GM12878 (cell line): ENCODE measurements around the gene HDAC9.

Experiments used
- BCLAF1 ChIP-seq: fragments of 450-650 bp; IDR thresholded peaks from 2 replicates; pipeline ENCODE4 v1.6.1; 2017; ENCODE audit warnings: antibody characterized with exemption, mild to moderate bottlenecking, moderate library complexity
- CTCF ChIP-seq, 3 experiments: IDR thresholded peaks in 2 of 3; conservative IDR thresholded peaks in 1 of 3; 2 replicates each; pipeline ENCODE4 v1.5.1; 2011; ENCODE audit warnings: low read depth in 3 of 3, low read length in 3 of 3, mild to moderate bottlenecking in 3 of 3, control low read depth in 2 of 3, moderate library complexity in 2 of 3, inconsistent platforms in 1 of 3, mixed read lengths in 1 of 3; ENCODE audit not compliant: control insufficient read depth in 2 of 3, insufficient read depth in 1 of 3; ENCODE audit errors: extremely low read depth in 1 of 3
- EZH2 ChIP-seq: IDR thresholded peaks from 2 replicates; pipeline ENCODE4 v1.6.1; 2012; ENCODE audit warnings: low read depth, mild to moderate bottlenecking, control low read depth, inconsistent platforms, low read length, borderline replicate concordance; ENCODE audit not compliant: control insufficient read depth
- GABPA ChIP-seq: IDR thresholded peaks from 2 replicates; pipeline ENCODE4 v1.6.1; 2014; ENCODE audit warnings: antibody characterized with exemption, low read depth, mild to moderate bottlenecking, inconsistent platforms
- MYC ChIP-seq: IDR thresholded peaks from 2 replicates; pipeline ENCODE4 v1.6.1; 2011; ENCODE audit warnings: mild to moderate bottlenecking, low read length, moderate library complexity, inconsistent platforms; ENCODE audit not compliant: insufficient read depth, insufficient replicate concordance, insufficient read length, severe bottlenecking
- NFYB ChIP-seq: IDR thresholded peaks from 2 replicates; pipeline ENCODE4 v1.6.1; 2011; ENCODE audit warnings: low read depth, mild to moderate bottlenecking, low read length, improper control_type of control experiment, moderate library complexity; ENCODE audit not compliant: insufficient read depth
- NRF1 ChIP-seq: conservative IDR thresholded peaks from 2 replicates; pipeline ENCODE4 v1.6.1; 2011; ENCODE audit warnings: mild to moderate bottlenecking, low read depth, low read length, improper control_type of control experiment
- POLR2AphosphoS5 ChIP-seq: IDR thresholded peaks from 2 replicates; pipeline ENCODE4 v1.6.1; 2011; ENCODE audit warnings: mild to moderate bottlenecking, low read length, inconsistent platforms
- SUZ12 ChIP-seq: fragments of 200-600 bp; sonication (generic); IDR thresholded peaks from one replicate; pipeline ENCODE4 v1.6.1; 2018; ENCODE audit warnings: antibody characterized with exemption, mild to moderate bottlenecking; ENCODE audit not compliant: unreplicated experiment

GRCh38 chr7:18511351-18512140, 16.0 kb downstream of the HDAC9 start:
- TF ChIP-seq BCLAF1 = no peak
- TF ChIP-seq POLR2AphosphoS5 = no peak
- no peak for TF ChIP-seq EZH2
- TF ChIP-seq GABPA = no peak
- no peak for TF ChIP-seq CTCF (IDR thresholded peaks at IDR 0.05 in 2 of 3, conservative IDR thresholded peaks at IDR 0.05 in 1 of 3; ENCODE audit: control insufficient read depth in 2 of 3, extremely low read depth in 1 of 3, insufficient read depth in 1 of 3, low read depth in 3 of 3, low read length in 3 of 3)
- no peak for TF ChIP-seq NFYB
- TF ChIP-seq SUZ12 = no peak
- TF ChIP-seq MYC = no peak
- TF ChIP-seq NRF1 = no peak
